NCI-H1048 (cell line): ENCODE measurements around the gene GRK5.
"Not testable (repeated sequence)": the region's sequence is repeated elsewhere in the genome, so short reads cannot be mapped to it uniquely, and the experiment has no call there.

Source experiments
- DNase-seq: peaks from one replicate; lab custom pipeline; 2025; lab: John Stamatoyannopoulos, UW

The GRK5 gene

GRCh38 chr10:119250641-119251314 is 43.4 kb downstream of the GRK5 start:
- no peak for DNase-seq

DNA sequence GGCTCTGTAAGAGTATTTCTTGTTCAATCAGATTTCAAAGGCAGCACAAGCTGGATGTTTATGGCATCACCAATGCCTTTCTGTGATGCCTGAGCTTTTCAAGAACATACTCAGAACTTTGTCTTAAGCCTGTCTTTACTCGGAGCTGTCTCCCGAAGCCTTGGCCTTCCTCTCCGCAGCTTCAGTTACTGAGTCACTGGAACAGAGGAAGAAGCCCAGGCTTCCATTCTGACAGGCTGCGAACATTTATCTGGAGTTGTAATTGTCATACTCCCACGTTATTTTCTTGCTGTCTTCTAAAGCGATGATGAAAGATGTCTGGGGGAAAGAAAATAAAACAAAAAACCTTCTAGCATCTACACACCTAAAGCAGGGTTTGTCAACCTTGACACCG is 43.9 kb downstream of the GRK5 start:
- DNase-seq: no peak

DNA sequence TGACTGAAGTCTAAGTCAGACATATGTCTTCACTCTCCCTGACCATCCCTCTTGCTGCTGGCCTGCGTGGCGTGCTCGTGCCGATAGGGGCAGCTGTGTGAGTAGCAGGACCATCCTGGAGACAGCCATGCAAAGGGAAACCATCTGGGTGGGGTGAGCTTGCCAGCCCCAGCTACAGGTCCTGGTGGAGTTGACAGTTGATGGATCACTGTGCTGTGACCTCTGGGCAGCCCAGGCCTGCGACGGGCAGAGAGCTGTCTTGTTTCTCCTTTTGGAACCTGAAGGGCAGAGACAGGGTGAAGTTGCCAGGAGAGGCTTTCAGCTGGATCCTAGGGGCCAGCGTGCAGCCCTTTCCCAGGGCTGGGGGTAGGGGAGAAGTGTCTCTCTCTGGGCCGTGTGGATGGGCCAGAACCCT is 44.7 kb downstream of the GRK5 start:
- no peak for DNase-seq

DNA sequence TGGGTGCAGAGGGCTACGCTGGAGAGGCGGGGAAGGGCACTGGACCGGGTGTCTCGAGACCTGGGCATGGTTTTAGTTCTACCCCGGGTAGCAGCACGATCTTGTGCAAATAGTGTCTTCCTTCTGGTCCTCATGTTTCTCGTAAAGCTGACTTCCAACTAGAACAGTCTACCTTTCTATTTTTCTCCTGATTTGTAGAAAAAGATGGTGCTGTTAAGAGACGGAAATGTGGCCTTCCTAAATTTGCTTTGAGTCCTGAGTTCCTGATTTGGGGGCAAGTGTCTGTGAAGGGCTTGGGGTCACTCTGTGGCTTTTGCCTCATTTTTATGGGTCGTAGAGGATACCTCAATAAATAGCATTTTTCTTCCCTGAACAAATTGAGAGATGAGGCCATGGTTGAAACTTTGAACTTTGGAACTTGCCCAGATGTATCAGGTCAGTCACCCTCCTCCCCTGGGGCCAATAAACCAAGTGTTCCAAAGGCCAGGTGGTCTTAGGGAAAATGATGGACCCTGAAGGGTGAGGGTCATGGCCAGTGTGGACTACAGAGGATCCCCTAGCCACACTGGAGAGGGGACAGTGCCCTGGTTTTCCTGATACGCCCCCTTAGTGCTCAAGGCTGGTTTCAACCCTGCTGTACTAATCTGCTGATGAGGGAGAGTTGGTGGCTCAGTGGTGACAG is 45.2 kb downstream of the GRK5 start:
- DNase-seq: no peak

DNA sequence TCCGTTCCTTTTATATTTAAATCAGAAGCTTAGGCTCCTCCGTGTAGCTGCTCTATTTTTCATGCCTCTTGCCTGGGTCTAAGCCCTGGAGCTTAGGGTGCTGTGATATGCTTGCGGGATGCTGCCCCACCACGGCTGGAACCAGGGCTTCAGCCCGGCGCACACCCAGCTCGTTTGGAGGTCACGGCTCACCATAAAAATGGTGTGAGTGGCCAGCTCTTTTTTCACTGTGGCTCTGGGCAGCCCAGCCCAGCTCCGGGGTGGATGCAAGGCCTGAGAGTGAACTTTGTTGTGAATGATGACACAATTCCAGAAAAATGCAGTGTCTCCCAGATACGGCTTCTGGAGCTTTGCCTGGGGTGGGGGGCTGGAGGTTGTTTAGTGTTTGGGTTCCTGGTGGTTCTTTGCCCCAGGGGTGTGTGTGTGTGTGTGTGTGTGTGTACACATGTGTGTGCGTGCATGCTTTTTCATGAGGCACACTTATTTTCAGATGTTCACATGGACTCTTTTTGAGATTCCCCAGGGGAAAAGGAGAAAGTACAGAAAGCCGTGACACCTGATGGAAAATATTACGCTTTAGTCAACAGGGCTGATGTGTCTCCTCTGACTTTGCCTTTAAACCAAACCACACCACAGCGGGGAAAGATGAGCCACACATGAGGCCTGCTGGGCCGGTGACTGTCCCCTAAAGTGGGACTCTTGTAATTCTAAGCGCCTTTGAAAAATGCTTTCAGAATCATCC is 46.2 kb downstream of the GRK5 start:
- no peak for DNase-seq

GRCh38 chr10:119254335-119254734 is 47.0 kb downstream of the GRK5 start:
- no peak for DNase-seq

GRCh38 chr10:119256030-119256429 is 48.7 kb downstream of the GRK5 start:
- no peak for DNase-seq

- DNase-seq: no peak
Observed at GRCh38 chr10:119256897-119257296, 49.5 kb downstream of the GRK5 start.

- no peak for DNase-seq
Observed at GRCh38 chr10:119257899-119258419, 50.6 kb downstream of the GRK5 start.

DNA sequence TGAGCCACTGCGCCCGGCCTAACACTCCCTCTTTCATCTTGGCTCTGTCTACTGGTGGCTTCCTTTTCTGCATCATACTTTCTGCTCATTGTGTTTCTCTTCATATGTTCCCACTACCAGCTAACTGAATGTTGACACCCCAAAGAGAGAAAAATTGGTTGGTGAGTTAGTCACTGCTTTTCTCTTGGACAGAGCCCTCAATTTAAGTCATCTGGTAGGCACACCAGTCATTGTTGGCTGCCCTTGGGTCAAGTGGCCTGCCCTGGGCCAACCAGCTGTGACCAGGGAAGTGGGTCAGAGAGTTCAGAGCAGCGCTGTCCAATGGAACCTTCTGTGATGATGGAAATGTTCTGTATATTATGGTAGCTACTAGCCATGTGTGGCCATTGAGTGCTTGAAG is 52.0 kb downstream of the GRK5 start:
- no peak for DNase-seq

- DNase-seq: not testable (repeated sequence)
Observed at GRCh38 chr10:119261016-119261415, 53.6 kb downstream of the GRK5 start.

DNA sequence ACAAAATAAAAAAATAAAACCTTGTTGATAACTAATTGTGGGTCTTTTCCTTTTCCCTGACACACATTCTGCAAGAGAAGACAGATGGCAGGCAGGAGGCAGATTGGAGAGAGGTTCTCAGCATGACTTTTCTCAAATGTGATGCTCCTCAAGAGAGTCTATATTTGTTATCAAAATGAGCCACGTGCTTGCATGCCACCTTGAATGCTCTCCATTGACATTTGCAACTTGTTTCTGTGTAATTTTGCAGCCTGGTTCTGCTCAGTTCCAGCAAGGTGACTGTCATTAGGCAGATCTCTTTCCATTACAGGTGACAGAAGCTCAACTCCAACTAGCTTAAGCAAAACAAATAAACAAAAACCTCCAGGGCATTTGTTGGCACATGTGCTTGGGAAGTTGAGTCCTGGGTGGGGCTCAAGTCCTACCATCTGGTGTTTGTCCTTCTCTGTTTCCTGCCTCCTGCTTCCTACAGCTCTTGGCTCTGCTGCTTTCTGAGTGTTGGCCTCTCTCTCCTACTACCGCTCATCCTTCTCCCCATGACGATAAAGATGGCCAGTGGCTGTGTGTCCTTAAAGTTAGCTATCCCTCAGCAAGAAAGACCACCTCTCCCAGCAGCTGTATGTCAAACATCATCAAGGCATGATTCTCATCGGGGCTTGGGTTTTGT is 56.7 kb downstream of the GRK5 start:
- no peak for DNase-seq

DNA sequence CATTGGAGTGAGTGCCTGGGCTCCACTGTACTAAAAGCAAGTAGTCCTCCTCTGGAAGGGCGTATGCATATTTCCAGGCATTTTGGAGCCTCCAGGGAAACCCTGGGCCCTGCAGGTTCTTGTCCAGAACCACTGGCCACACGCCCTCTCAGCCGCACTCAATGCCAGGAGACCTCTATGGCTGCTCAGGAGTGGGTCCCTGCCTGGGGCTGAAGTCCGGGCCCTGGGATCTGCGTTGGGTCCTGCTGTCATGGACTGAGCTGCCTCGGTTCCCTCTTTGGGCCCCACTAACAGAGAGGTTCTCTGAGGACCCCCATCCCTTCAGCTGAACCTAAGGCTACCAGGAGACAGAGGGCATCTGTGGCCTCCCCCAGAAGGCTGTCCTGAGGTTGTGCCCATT is 58.3 kb downstream of the GRK5 start:
- no peak for DNase-seq

GRCh38 chr10:119267384-119267783 is 60.0 kb downstream of the GRK5 start:
- DNase-seq: no peak

DNA sequence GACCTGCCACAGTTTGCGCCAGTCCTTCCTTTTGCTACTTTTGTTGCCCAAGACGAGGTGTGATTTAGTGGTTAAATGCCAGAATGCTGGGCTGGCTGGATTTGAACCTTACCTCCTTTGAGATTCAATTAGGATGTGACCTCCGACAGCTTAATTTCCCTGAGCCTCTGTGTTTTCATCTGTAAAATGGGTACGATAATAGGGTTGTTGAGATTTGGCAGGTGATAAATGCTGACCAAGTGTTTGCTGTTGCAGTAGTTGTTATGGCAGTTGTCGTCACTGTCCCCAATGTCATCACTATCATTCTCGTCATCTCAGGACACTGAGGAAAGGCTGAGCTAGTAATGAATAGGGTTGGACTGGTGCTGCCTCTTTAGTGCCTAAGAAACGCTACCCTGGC is 61.1 kb downstream of the GRK5 start:
- DNase-seq: no peak

DNA sequence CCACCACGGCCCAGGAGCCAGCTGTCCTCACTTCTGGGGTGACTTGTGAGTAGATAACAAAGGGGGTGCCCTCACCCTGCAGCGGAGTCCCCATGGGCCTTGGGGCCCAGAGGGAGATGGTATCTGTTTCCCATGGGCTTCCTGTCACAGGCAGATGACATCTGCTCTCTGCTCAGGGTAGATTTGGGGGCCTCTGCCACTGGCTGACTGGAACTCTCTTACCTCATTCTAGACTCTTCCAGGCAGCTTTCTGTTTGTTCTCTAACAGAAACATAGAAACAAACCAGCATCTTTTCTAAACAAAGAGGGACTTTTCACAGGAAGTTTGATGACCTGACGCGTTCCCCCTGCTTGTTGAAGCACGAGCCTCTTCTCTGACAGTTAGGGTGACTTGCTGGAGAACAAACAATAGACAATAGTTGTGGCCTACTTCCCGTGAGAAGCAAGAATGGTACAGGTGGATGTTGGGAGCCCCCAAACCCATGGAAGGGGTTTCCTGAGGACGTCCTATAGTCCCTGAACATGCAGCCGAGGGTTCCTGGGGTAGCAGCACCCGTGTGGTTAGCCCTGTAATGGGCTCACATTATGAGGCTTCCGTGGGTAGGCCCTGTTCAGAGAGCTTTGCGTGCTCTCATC is 61.6 kb downstream of the GRK5 start:
- no peak for DNase-seq

DNA sequence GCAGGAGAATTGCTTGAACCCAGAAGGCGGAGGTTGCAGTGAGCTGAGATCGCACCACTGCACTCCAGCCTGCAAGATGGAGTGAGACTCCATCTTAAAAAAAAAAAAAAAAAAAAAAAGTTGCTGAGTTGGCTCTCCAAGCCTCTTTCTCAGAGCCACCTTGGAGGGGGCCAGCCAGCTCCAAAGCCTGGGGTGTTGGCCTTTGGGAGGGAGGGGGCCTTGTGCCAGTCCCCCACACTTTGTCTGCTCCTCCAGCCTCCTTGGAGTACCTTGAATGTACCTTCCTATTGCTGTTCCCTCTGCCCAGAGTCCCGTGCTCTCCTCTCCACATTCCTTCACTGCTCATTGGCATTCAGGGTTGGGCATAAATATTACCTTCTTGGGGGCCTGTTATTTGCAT is 62.4 kb downstream of the GRK5 start:
- no peak for DNase-seq

DNA sequence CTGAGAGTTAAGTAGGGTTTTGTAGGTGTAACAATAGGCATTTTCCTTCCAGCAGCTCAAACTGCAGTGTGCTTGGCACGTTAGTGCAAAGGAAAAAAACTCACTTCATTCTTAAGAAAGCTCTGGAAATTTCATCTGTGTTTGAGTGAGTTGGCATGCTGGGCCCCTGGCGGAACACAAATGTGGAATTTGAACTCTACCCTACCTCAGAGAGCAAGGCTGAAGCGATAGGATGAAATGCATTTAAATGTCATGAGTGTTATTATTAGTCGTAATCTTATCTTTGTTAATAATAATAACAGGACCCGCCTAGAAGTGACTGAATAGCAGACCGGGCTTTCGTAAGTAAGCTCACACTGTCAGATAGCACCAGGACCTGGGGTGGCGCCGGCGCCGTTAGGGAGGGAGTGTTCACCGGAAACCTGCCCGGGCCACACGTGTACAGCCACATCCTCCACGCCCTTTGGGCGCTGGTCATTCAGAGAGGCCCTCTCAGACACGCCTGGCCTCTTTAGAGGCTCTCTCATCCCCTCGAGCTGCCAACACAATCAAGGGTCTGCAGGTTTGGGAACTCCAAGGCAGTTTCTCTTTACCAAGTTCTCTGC is 63.5 kb downstream of the GRK5 start:
- no peak for DNase-seq

GRCh38 chr10:119272338-119272734 is 65.0 kb downstream of the GRK5 start:
- DNase-seq: not testable (repeated sequence)

- no peak for DNase-seq
Observed at GRCh38 chr10:119272736-119273135, 65.4 kb downstream of the GRK5 start.

GRCh38 chr10:119273413-119273812 is 66.0 kb downstream of the GRK5 start:
- DNase-seq: no peak
